GM19240 (cell line): Measurements from ENCODE around the gene TTC29.
"Not testable (repeated sequence)": the region's sequence is repeated elsewhere in the genome, so short reads cannot be mapped to it uniquely, and the experiment has no call there.

Experiments used
- DNase-seq: peaks from one replicate; pipeline ENCODE4 v3.0.0; 2011; ENCODE audit warnings: low spot score; ENCODE audit not compliant: insufficient read length

The TTC29 gene

DNA sequence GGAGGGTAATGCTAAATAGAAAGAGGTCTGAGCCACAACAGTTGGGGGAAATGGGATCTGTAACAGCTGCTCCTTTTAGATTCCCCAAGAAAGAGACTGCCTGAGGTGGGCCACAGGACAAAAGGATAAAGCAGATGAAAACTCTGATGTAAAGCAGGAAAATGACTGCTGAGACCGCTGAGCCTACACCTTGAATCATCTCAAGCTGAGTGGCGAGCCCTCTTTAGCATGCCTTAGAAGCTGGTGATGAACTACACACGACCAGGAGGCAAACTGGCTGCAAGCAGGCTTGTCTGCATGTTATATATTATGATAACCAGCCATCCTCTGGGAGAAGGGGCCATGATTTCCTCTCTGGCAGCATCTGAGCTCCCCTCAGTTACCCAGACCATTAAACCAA lies 88.4 kb downstream of the TTC29 start:
- DNase-seq: no peak

DNA sequence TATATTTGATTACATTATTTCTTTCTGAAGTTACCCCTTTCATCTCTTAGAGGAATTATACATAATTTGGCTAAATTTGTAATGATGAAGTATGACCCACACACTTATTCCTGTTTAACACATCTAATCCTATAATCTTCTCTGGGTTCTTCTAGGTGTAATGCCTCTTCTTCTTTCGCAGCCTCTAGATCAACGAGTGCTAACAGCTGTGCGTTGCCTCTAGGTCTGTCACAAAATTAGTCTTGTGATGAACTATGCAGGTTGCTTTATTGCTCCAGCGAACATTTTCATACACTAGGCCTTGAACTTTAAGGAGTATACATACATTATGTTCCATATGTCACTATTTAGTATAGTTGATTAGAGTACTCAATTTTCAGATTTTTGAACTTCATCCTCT lies 89.9 kb downstream of the TTC29 start:
- no peak for DNase-seq

DNA sequence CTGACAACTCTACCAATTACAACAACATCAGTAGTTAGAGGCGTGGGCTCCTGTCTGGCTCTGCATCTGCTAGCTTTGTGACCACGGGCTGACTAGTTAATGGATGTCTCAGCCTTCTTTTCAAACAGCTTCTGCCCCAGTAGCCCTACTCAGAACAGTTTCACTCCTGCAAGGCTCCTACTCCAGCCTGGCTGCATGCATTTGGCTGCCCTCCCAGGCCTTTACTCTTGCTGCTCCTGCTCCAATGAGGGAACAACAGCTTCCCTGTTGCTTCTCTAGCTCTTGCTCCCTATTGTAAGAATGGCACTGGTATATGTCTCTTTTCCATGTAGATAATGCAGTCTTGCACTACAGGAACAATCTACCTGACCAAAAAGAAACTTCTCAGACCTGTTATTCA lies 93.3 kb downstream of the TTC29 start:
- DNase-seq: no peak

DNA sequence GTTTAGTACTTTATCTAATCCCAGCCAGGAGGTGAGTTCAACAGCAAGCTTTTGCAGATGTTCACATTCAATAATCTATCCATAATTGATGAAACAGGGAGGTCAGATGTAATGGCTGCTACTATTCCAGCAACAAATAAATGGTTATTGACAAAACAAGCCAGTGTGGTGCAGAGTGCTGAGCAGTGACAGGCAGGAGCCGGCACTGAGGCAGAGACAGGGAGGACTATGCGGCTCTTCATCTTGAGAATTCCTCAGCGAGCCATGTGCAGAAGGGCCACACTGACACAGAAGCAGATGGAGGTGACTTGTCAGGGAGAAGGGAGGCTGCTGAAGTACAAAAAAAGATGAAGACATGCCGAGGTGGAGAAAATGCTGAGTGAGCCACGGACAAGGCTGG lies 98.3 kb downstream of the TTC29 start:
- no peak for DNase-seq

DNA sequence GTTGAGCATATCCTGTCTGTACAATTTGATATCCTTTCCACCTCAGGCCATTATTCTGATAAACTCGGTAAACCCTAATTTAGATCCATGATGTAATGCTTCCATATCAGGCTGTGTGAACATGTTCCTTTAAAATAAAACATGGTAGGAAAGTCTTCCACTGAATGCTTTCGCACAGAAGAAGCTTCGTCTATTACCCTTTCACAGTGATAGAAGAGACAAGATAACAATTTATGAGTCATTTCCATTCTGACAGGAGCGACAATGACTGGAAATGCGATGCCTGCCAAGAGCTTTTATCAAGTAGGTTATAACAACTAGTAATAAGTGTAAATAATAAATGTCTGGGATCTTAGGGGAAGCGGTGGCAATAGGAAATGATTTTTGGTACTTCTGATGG lies 98.8 kb downstream of the TTC29 start:
- DNase-seq: no peak

DNA sequence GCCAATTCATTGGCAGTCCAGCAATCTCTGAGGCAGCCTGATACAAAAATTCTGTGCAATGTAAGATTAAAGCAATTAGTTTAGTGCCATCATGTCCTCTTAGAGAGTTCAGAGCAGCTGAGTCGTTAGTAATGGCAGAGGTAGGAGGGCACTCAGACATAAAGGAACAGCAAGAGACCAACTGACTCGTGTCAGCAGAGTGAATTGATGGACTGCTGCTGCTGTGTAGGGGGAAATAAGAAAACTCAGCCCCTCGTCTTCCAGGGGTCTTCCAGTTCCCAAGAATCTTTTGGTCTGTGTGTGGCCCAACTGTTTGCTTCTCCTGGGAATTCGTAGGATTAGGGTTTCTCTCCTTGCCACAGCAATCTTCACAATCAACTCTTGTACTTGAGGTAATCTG lies 100.9 kb downstream of the TTC29 start:
- no peak for DNase-seq

DNA sequence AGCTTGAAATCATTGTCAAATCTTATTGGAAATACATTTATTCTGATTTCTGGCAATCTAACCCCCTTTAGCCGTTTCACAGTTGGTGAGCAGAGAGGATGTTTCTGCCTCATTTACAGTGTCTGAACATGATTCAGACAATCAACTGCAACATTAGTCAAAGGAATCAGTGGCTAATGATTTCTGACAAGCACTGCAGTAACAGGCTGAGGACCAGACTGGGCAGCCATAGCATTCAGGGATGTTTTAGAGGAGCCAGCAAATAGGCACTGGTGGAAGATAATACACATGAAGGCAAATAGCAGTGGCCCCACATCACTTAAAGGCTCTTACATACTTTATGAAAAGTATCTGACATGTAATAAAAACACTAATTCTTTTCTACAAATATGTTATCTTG lies 102.8 kb downstream of the TTC29 start:
- no peak for DNase-seq

DNA sequence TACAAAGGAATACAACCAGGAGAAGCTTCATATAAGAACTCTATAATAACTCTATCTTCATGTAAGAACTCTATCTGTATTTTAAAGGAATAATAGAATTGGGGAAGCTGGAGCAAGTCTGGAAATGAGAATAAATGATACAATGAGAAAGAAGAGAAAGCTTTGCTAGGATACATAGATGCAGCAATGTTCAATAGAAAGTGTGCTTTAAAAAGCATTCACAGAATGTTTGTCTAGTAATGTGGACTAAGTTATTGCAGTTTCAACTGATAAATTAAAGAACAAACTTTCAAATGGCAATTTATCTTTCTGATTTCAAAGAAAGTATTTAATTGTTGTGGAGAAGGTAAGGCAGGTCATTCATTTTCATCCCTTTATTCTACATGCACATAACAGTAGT lies 104.9 kb downstream of the TTC29 start:
- DNase-seq: no peak

DNA sequence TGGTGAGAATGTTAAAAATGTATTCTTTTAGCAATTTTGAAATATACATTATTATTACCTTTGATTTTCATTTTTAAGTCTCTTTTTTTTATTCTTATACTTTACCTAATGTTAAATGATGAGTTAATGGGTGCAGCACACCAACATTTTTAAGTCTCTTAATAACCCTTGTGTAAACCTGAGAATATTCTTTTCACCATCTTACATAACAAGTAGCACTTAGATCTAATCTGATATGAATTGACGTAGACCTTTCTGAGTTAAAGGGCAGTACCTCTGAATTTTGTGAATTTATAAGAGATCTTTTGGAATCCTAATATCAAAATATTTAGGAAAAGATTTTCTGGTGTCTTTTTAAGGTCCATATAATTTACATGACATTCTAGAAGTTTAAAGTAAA lies 110.6 kb downstream of the TTC29 start:
- DNase-seq: no peak

DNA sequence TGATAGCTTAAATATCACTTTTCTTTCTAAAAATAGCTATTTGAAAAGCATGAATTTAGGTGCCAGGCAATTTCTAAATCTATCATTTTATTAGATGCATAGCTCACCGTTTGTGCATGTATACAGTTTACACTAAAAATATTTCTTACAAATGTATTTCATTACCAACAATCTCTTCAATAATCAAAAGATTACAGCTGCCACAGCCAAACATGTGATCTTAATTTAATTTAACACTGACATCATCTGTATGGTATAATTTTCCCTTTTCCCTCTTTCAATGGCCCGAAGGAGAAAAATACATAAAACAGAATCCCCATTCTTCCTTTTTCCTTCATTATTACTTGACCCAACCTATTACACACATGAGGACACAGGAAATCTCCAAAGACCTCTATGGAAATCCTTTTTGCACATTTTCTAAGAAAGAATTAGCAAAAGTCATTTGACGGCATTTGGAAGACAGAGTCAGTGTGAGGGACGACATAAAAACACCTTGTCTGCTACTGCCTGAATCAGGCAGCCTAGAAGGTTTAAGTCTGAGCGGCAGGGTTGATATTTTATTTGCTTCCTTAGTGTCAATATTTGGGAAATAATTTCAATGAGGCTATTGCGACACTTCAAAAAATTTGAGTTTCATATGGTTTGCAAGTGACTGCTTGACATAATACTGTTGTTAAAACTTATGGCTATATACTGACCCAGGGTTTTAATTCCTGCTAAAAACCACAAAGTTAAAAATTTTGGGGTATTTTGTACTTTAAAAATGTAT lies 111.2 kb downstream of the TTC29 start:
- DNase-seq: no peak

DNA sequence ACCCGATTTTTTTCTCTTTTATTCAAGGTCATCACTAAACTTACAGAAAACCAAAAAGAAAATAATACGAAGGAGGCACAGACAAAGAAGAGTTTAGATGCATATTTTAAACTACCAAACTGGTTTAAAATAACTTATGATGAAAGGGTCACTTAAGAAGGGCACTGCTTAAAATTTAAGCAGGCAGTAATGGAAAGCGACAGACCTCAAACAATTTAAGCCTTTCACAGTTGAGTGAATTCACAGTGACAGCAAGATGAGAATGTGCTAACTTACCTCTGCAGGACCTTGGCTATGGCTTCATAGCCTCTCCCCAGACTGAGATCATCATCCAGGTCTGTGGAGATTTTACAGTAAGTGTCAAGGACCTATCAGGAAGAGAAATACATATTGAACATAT lies 112.1 kb downstream of the TTC29 start:
- DNase-seq: no peak

DNA sequence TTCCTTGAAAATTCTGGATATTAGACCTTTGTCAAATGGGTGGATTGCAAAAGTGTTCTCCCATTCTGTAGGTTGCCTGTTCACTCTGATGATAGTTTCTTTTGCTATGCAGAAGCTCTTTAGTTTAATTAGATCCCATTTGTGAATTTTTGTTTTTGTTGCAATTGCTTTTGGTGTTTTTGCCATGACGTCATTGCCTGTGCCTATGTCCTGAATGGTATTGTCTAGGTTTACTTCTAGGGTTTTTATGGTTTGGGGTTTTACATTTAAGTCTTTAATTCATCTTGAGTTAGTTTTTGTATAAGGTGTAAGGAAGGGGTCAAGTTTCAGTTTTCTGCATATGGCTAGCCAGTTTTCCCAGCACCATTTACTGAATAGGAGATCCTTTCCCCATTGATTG lies 122.7 kb downstream of the TTC29 start:
- DNase-seq: not testable (repeated sequence)

DNA sequence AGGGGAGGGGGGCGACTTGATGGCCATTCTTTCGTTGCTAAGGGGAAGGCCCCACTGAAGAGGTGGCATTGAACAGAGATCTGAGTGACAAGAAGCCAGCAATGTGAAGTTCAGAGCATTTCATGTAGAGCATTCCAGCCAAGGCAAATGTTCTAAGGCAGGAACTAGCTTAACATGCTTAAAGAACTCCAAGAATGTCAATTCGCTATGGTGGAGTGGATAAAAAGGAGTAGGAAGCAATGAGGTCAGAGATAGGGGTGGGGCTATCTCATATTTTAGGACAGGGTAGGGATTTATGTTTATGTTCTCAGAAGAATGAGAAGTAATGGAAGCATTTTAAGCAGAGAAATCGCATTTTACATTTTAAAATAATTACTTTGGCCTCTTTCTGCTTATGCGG lies 130.9 kb downstream of the TTC29 start:
- no peak for DNase-seq

DNA sequence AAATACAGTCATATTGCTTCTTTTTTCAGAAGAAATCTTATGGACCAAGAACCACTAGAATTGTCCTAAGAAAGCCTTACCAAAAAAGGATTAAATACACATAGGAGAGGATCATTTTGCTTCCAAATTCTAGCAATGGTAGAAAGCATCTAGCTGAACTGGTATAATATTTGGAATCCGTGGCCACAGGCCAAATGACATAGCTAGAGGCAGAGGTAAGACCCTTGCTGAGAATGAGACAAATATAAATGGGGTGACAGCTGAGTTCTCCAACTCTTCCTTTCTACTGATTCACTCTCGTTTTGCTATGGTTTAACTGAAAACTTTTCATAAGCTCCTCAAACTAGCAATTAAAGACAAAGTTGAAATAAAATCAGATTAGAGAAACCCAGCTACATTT lies 150.0 kb downstream of the TTC29 start:
- no peak for DNase-seq

DNA sequence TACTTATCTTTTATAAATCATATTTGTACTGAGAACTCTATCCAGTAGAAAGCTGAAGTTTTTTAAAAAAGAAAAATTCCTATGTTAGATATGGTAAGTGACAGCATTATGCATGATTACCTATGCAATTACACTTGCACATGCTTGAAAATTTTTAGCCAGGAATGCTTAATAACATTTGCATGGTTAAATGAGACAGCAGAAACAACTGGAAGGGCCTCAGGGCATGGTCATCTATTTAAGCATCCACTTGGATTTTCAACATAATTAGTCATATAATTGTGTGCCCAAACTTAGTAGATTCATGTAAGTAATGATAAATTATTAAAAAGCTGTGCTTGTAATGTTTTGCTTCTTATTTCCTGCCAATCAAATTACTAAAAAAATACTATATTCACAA lies 151.9 kb downstream of the TTC29 start:
- DNase-seq: no peak

DNA sequence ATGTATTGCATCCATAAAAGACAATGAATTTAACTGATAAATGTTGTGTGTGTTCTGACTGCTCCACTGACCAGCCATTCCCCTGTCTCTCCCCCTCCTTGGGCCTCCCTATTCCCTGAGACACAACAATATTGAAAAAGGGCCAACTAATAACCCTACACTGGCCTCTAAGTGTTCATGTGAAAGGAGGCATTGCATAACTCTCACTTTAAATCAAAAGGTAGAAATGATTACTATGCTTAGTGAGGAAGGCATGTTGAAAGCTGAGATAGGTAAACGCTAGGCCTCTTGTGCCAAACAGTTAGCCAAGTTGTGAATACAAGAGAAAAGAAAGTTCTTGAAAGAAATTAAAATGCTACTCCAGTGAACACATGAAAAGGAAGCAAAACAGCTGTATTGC lies 154.2 kb downstream of the TTC29 start:
- no peak for DNase-seq

DNA sequence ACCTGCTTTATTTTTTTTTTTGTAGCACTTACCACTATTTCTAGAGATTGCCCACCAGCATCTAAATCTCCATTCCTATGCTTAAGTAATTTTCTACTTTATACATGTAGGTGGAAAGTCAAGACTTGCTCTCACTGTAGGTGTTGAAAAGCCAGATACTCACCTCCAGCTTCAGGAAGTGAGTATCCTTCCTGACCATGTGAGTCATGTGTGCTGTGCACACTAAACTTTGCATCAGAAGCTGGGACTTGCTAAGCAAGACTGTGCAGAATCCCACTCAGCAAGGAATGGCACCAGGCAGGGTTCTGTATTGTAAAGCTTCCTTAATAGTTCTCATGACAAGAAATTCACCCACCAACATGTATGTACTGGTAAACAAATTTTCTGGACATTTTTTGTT lies 155.1 kb downstream of the TTC29 start:
- no peak for DNase-seq

DNA sequence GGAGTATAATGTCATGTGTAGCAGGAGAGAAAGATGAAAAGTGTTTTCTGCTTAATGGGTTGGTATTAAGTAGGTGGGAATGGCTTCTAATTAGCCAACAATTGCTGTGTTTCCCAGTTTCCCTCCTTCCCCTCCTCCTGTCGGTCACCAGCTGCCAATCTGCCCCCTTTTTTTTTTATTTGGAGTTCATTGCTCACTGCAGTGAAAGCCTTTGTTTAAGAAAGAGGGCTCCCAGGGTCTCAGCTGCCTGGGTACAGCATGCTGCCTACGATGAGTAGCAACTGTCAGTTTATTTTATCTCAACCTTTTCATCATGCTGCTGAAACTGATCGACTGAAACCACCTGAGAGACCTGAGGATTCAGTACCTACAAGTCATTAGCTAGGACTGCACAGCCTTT lies 157.9 kb downstream of the TTC29 start:
- no peak for DNase-seq

DNA sequence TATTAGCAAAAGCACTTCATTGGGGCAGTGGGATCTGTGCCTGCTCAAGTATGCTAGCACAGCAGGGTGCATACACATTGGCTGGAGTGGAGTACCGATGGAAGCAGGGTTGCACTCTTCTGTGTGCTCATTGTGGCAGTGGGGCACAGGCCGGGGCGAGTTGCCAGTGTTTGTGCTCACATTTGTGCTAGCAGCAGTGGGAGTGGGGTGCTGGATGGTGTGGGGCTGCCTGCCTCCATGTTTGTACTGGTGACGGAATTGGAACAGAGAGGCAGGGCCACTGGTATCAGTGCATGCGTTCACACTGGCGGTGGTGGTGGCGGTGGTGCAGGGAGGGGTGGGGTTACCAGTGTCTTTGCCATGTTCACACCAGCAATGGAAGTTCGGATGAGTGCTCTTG lies 169.0 kb downstream of the TTC29 start:
- no peak for DNase-seq

DNA sequence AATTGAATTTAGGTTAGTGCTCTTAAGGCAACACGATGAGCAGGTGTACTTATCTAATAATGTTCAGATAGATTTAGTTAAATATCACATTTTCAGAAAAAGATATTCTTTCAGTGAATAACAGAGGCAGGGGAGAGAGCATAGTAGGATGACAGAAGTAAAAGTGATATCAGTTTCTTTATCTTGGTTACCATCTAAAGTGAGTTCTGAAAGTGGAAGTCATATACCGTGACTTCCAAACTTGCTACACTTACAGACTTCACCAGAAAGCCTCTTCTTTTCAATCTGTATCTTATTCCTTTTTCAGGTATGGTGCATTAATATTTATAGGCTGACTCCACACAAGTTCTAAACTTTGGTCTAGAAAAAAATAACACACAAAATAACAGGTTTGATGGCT lies 182.1 kb downstream of the TTC29 start:
- no peak for DNase-seq

DNA sequence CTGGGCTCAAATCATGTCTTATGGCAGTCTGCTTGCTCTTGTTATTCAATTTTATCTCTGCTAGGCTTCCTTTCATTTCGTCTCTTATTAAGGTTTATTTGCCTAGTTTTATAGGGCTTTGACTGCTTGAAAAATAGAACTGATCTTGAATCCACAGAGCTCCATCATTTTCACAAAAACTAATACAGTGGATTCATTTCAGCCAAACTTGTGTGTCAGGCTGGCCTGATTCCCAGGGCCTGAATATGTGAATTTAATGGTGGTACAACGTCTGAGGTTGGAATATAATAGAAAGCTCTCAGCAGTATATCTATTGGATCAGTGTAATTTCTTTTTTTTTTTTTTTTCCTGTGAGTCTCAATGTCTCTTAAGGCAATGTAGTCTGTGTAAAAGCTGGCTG lies 183.6 kb downstream of the TTC29 start:
- DNase-seq: no peak

DNA sequence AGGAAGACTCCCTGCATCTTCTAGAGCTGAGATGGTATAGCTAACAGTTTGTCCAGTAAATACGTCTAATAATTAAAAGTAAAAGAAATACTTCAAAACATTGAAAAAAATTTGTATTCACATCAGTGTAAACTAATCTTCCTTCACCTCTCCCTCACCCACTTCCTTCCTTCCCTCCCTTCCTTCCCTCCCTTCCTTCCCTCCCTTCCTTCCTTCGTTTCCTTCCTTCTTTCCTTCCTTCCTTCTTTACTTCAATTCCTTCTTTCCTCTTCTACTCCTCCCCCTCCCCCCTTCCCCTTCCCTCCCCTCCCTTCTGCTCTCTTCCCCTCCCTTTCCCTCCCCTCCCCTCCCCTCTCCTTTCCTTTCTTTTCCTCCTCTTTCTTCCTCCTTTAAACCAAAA lies 203.2 kb downstream of the TTC29 start:
- no peak for DNase-seq

DNA sequence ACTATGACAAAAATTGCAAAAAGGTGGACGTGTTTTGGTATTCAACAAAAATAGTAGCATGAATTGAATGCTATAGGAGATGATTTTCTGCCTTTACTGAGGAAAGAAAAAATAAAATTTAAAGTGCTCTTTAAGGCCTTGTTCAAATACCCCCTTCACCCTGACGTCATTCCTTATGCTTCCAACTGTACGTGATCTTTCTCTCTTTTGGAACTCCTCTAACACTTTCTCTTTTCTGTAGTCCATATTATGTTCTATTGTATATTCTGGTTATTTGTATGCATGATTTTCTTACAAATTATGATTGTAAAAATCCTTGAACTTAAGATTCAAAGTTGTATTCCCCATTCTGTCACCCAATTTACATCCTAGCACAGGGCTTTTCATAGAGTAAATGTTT lies 206.5 kb downstream of the TTC29 start:
- DNase-seq: no peak

DNA sequence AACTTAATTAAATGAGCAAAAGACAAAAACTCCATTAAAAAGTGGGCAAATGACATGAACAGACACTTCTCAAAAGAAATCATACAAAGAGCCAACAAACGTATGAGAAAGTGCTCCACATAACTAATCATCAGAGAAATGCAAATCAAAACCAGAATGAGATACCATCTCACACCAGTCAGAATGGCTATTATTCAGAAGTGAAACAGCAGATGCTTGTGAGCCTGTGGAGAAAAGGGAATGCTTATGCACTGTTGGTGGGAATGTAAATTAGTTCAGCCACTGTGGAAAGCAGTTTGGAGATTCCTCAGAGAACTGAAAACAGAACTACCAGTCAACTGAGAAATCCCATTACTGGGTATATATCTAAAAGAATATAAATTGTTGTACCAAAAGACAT lies 222.1 kb downstream of the TTC29 start:
- DNase-seq: not testable (repeated sequence)
